Spleen (tissue), 11 donors: ENCODE data around the gene PIP5K1B. TPM values are rescaled to one million over a fixed set of nuclear protein-coding genes. Genes with fewer than 3 reads are reported as not detected.

Source experiments
- DNase-seq: peaks from one replicate; pipeline ENCODE4 v3.0.0-alpha.2; 2020
- H3K27ac ChIP-seq, 8 donors: fragments of 200-600 bp; sonication (generic) in 7 of 8; 1 replicate in 4 of 8; 2 replicates in 4 of 8; pipeline versions ENCODE4 v1.5.0 to v1.8.0; 2016 to 2021; ENCODE audit warnings: inconsistent platforms in 4 of 8, mild to moderate bottlenecking in 4 of 8, moderate library complexity in 1 of 8
- H3K27me3 ChIP-seq, 7 donors: fragments of 200-600 bp; sonication (generic) in 6 of 7; replicated peaks in 1 of 7; 1 replicate in 4 of 7; 2 replicates in 3 of 7; pipeline versions ENCODE4 v1.5.0 to v1.8.0; 2016 to 2021; ENCODE audit warnings: inconsistent platforms in 3 of 7, mild to moderate bottlenecking in 1 of 7
- H3K36me3 ChIP-seq, 6 donors: fragments of 200-600 bp; sonication (generic) in 5 of 6; 1 replicate in 4 of 6; 2 replicates in 2 of 6; pipeline versions ENCODE4 v1.5.0 to v1.8.0; 2016 to 2021; ENCODE audit warnings: inconsistent platforms in 2 of 6
- H3K4me1 ChIP-seq, 6 donors: fragments of 200-600 bp; sonication (generic) in 5 of 6; 1 replicate in 3 of 6; 2 replicates in 3 of 6; pipeline versions ENCODE4 v1.5.0 to v1.8.0; 2016 to 2021; ENCODE audit warnings: inconsistent platforms in 3 of 6
- H3K4me3 ChIP-seq, 8 donors: fragments of 200-600 bp; sonication (generic) in 7 of 8; 1 replicate in 4 of 8; 2 replicates in 4 of 8; pipeline versions ENCODE4 v1.5.0 to v1.8.0; 2016 to 2021; ENCODE audit warnings: inconsistent platforms in 4 of 8, mild to moderate bottlenecking in 4 of 8, moderate library complexity in 2 of 8
- H3K9me3 ChIP-seq, 8 donors: fragments of 200-600 bp; sonication (generic) in 7 of 8; 1 replicate in 4 of 8; 2 replicates in 4 of 8; pipeline versions ENCODE4 v1.5.0 to v1.8.0; 2016 to 2021; ENCODE audit warnings: inconsistent platforms in 4 of 8
- POLR2A ChIP-seq, 3 donors: fragments of 450-650 bp; IDR thresholded peaks; one replicate each; pipeline ENCODE4 v1.5.1; 2017; ENCODE audit warnings: antibody characterized with exemption in 3 of 3, mild to moderate bottlenecking in 1 of 3
- POLR2AphosphoS5 ChIP-seq, 3 donors: sonication (generic); formaldehyde crosslinking; IDR thresholded peaks; one replicate each; pipeline ENCODE4 v1.5.1; 2017; ENCODE audit warnings: antibody characterized with exemption in 3 of 3
- WGBS, 5 donors: extraction: QIAGEN DNeasy Blood & Tissue Kit in 3 of 5; methylation state at CpG; one replicate each; pipeline versions ENCODE4 v1.1.5 to v1.1.7; 2013 to 2018; 5-methylcytosine and 5-hydroxymethylcytosine counted together
- intact Hi-C: fragments of 100-400 bp; cut with DNase I; formaldehyde crosslinking; loops from one replicate; pipeline ENCODE4 v1.15.0; 2023; ENCODE audit warnings: low total_unique reads
- polyA plus RNA-seq, 3 donors: library from polyadenylated mRNA; stranded (reverse); fragments of 200-250 nt; gene quantifications; one replicate each; pipeline ENCODE4 v1.2.1, GENCODE V29; 2013
- total RNA-seq, 7 donors: library from RNA; depleted of rRNA in 3 of 7; stranded (reverse); fragments of >200 nt in 3 of 7; fragmentation: NEBNext Ultra II Directional in 4 of 7; extraction: Animal tissue kit (Norgen Biotek cat#: 25700) in 4 of 7; gene quantifications; one replicate each; pipeline versions ENCODE4 v1.1.0 to v1.2.1, GENCODE V29; 2016 to 2021
- TF ChIP-seq, protein P1 (sequence below), 11 experiments: fragments of 200-600 bp in 7 of 11; fragments of 450-650 bp in 4 of 11; sonication (generic) in 4 of 11; IDR thresholded peaks in 8 of 11; conservative IDR thresholded peaks in 3 of 11; 1 replicate in 7 of 11; 2 replicates in 4 of 11; pipeline versions ENCODE4 v1.4.0 to v1.8.0; 2016 to 2021; ENCODE audit warnings: antibody characterized with exemption in 11 of 11, inconsistent platforms in 4 of 11, mild to moderate bottlenecking in 1 of 11
- donor health status: healthy with polysubstance abuse.
- donor health status: DM: no; HTN: no; CAD: no; lungs with moderate emphysema.
- donor health status: DM: no; HTN: no; CAD: no.
- donor health status: Bipolar disorder and iron deficiency.
- donor health status: healthy.
- donor health status: DM: no; HTN: no; CAD: no.
- donor health status: DM: yes; HTN: yes; CAD: no.

Gene PIP5K1B
- total and polyA plus RNA-seq, 10 donors: 1.5 to 10.3 (median 6.8) TPM

DNA sequence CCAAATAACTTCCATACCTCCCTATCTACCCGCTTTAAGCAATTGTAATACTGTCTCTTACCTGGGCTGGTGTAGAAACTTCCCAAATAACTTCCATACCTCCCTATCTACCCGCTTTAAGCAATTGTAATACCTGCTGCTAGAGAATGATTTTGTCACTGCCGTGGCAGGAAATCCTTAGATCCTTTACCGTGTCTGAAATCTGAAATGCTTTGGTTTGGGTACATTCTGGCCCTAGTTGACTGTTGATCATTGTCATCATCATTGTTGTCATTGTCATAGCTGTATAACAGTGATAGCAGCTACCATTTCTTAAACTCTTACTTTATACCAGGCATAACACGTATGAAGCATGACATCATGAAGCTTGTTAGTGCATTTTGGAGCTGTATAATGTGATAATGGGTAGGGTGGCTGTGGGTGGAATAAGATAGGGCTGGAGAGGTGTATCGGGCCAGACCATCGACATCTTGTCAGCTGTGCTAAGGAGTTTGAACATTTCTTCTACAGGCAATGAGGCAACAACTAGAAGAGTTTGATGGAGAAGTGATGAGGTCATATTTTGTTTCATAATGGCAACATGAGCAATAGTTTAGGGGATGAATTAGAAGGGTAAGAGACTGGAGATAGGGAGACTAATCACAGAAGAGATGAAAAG is 15.7 kb downstream of the PIP5K1B start:
- Histone ChIP-seq H3K9me3 (no peaks in the 10 kb centered on the region), H3K27me3 (no peaks in the 10 kb centered on the region), H3K36me3 (no peaks in the 10 kb centered on the region), H3K4me1 (peaks cover 0 to 13% (median 0%) of the 10 kb centered on the region in 6 donors), H3K27ac (no peak overlapping the region), H3K4me3 (no peak overlapping the region)
- 66 to 89% (median 79%) methylated on average over 7 of the region's 7 CpGs for WGBS, 5 donors
- intact Hi-C loops: no loop called here
- no peak for DNase-seq
- TF ChIP-seq POLR2A (IDR thresholded peaks at IDR 0.05): no peak
- TF ChIP-seq, protein P1, sequence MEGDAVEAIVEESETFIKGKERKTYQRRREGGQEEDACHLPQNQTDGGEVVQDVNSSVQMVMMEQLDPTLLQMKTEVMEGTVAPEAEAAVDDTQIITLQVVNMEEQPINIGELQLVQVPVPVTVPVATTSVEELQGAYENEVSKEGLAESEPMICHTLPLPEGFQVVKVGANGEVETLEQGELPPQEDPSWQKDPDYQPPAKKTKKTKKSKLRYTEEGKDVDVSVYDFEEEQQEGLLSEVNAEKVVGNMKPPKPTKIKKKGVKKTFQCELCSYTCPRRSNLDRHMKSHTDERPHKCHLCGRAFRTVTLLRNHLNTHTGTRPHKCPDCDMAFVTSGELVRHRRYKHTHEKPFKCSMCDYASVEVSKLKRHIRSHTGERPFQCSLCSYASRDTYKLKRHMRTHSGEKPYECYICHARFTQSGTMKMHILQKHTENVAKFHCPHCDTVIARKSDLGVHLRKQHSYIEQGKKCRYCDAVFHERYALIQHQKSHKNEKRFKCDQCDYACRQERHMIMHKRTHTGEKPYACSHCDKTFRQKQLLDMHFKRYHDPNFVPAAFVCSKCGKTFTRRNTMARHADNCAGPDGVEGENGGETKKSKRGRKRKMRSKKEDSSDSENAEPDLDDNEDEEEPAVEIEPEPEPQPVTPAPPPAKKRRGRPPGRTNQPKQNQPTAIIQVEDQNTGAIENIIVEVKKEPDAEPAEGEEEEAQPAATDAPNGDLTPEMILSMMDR (IDR thresholded peaks at IDR 0.05 in 8 of 11, conservative IDR thresholded peaks at IDR 0.05 in 3 of 11): no peak
- TF ChIP-seq POLR2AphosphoS5 (IDR thresholded peaks at IDR 0.05): no peak

DNA sequence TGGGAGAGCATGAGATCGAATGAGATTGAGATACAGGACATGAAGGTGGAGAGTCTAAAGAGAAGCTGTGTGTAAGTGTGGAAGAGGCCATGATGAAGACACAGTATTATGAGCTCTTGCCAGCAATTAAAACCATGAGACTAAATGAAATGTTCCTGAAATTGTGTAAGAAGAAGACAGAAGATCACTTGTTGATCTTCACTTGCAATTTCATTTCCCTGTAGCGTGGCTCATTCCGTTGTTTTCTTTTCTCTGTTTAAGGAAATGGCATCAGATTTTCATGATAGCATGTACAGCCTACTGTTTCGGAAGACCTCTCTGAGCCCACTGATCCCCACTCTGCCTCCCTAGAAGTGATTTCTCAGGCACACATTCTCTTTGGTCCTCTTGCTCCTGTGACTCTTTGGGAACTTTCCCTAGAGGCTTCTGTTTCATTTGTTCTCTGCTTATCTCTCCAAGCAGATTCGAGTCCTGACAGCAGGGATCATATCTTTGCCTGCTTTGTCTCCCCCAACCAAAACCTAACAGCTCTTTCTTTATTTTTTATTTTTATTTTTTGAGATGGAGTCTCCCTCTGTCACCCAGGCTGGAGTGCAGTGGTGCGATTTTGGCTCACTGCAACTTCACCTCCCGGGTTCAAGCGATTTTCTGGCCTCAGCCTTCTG is 16.8 kb downstream of the PIP5K1B start:
- no peak overlapping the region for H3K4me3 ChIP-seq
- H3K4me1 ChIP-seq: peaks cover 0 to 13% (median 0%) of the 10 kb centered on the region in 6 donors
- TF ChIP-seq, protein P1 (IDR thresholded peaks at IDR 0.05 in 8 of 11, conservative IDR thresholded peaks at IDR 0.05 in 3 of 11): no peak
- TF ChIP-seq POLR2AphosphoS5 (IDR thresholded peaks at IDR 0.05): no peak
- no peaks in the 10 kb centered on the region for H3K27me3 ChIP-seq
- 80 to 95% (median 83%) methylated on average over 8 of the region's 8 CpGs for WGBS, 5 donors
- no peaks in the 10 kb centered on the region for H3K9me3 ChIP-seq
- DNase-seq: no peak
- H3K36me3 ChIP-seq: no peaks in the 10 kb centered on the region
- H3K27ac ChIP-seq: no peak overlapping the region
- intact Hi-C loops: no loop called here

DNA sequence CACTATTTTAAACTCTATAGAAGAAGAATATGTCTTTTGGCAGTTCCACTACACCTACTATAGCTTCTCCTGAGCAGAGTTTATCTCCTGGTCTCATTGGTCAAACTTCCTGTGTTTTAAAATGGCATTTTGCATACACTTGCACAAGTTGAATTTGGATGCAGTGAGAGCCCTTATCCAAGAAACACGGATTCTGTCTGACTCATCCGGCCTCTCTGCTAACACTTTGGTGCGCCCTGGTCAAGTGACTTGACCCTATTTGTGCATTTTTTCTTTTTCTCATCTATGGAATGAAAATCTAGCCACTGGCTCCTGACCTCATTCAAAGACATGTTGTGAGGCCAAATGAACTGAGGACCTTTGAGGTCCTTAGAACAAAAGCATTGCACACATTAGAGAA is 20.0 kb downstream of the PIP5K1B start:
- no peaks in the 10 kb centered on the region for H3K4me1 ChIP-seq
- intact Hi-C loops: no loop called here
- WGBS, 5 donors: 69 to 84% (median 81%) methylated on average over 3 of the region's 3 CpGs
- H3K27me3 ChIP-seq: no peaks in the 10 kb centered on the region
- TF ChIP-seq, protein P1 (IDR thresholded peaks at IDR 0.05 in 8 of 11, conservative IDR thresholded peaks at IDR 0.05 in 3 of 11): no peak
- TF ChIP-seq POLR2A (IDR thresholded peaks at IDR 0.05): no peak
- TF ChIP-seq POLR2AphosphoS5 (IDR thresholded peaks at IDR 0.05): no peak
- no peaks in the 10 kb centered on the region for H3K36me3 ChIP-seq
- no peak for DNase-seq
- H3K9me3 ChIP-seq: peaks cover 0 to 4% (median 0%) of the 10 kb centered on the region in 8 donors
- H3K27ac ChIP-seq: no peak overlapping the region
- H3K4me3 ChIP-seq: no peak overlapping the region

DNA sequence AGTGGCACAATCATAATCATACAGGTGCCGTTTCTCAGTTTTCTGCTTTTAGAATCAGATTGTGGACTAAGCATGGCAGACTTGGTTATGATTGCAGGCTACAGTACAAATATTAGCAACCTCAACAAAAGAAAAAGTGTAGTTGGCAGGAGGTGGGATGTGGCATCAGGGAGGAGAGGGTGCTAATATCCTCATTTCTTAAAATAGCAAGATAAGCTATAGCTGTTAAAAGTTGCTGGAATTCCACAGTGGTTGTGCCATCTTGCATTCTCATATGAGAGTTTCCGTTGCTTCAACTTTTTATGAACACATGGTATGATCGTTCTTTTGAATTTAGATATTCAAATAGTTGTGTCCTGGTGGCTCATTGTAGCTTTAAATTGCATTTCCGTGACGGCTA is 21.4 kb downstream of the PIP5K1B start:
- whole genome bisulfite sequencing, 5 donors: 87 to 97% (median 95%) methylated on average over 5 of the region's 5 CpGs

More for the DNA sequence above, 21.4 kb downstream of the PIP5K1B start:
- intact Hi-C loops: no loop called here
- Histone ChIP-seq H3K4me3 (no peak overlapping the region), H3K27ac (no peak overlapping the region), H3K36me3 (no peaks in the 10 kb centered on the region), H3K27me3 (no peaks in the 10 kb centered on the region), H3K9me3 (peaks cover 0 to 4% (median 0%) of the 10 kb centered on the region in 8 donors), H3K4me1 (no peaks in the 10 kb centered on the region)
- DNase-seq: no peak
- TF ChIP-seq, protein P1 (IDR thresholded peaks at IDR 0.05 in 8 of 11, conservative IDR thresholded peaks at IDR 0.05 in 3 of 11): no peak
- no peak for TF ChIP-seq POLR2AphosphoS5 (IDR thresholded peaks at IDR 0.05)
- TF ChIP-seq POLR2A (IDR thresholded peaks at IDR 0.05): no peak
